ENCODE measurements around the gene RAD9A. TPM values are rescaled to one million over a fixed set of nuclear protein-coding genes. Genes with fewer than 3 reads are reported as not detected.
A peak's percentile ranks its signal among the peaks of the same experiment; 100 is the strongest.

RAD9A gene
- total and polyA plus RNA-seq, 4 donors, result 14.1 to 35.9 (median 21.2) TPM

DNA sequence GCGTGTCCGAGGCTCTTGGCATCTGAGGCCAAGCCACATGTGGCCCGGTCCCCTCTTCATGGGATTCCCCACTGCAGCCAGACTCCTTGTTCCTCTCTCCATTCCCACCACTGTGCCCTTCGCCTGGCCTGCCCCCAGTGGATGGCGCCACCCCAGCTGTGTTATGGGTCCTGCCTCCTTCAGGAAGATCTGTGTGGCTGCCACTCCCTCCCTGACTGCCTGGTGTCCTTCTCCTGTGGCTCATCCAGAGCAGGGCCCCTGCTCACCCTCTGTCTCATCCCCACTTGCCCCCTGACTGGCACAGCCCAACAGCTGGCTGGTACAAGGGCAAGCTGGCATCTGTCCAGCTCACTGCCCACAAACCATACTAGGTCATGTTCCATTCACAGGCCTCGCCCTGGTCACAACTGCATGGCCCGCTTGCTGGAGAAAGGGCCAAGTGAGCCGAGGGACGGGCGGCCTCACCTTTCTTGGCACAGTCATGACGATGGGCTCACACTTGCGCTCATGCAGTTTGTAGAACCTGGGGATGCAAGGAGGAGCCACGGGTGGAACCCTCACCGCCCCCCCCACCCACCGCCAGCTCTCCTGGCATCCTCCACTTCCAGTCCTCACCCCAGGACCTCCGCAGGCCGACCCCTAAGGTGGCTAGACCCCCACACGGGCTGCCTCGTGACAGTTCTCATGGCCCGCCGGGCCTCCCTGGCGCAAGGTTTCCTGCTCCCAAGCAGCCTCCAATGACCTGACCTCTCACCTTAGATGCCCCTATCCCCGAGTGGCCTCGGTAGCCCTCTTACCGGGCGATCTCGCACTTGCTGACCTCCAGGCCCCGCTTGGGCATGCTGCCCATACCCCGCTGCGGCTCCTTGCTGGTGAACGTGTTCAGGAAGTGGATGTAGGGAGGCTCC, 47.8 kb downstream of the RAD9A start:
- H3K4me1 ChIP-seq (ENCODE audit: control insufficient read depth in 5 of 5, insufficient read depth in 5 of 5, low read length in 5 of 5), result peaks cover 0 to 7% (median 3%) of the 10 kb centered on the region in 5 donors
- WGBS, 2 donors, result 61 to 66% methylated on average over 31 of the region's 31 CpGs
- peaks cover 0 to 57% (median 5%) of the 10 kb centered on the region in 4 donors for H3K36me3 ChIP-seq (ENCODE audit: control insufficient read depth in 4 of 4, insufficient read depth in 4 of 4, low read length in 4 of 4)
- TF ChIP-seq, protein P1, sequence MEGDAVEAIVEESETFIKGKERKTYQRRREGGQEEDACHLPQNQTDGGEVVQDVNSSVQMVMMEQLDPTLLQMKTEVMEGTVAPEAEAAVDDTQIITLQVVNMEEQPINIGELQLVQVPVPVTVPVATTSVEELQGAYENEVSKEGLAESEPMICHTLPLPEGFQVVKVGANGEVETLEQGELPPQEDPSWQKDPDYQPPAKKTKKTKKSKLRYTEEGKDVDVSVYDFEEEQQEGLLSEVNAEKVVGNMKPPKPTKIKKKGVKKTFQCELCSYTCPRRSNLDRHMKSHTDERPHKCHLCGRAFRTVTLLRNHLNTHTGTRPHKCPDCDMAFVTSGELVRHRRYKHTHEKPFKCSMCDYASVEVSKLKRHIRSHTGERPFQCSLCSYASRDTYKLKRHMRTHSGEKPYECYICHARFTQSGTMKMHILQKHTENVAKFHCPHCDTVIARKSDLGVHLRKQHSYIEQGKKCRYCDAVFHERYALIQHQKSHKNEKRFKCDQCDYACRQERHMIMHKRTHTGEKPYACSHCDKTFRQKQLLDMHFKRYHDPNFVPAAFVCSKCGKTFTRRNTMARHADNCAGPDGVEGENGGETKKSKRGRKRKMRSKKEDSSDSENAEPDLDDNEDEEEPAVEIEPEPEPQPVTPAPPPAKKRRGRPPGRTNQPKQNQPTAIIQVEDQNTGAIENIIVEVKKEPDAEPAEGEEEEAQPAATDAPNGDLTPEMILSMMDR (IDR thresholded peaks at IDR 0.05; ENCODE audit: control extremely low read depth, extremely low read depth), result no peak
- H3K9ac ChIP-seq (ENCODE audit: insufficient read depth in 1 of 2, low read length in 2 of 2), result no peak overlapping the region
- H3K27me3 ChIP-seq (ENCODE audit: control insufficient read depth in 3 of 3, insufficient read depth in 3 of 3, low read length in 2 of 3), result no peaks in the 10 kb centered on the region
- H3K27ac ChIP-seq (ENCODE audit: low read depth in 1 of 2, low read length in 1 of 2), result peak overlapping the region; percentile 15 to 17
- DNase-seq, result no peak
- H3K9me3 ChIP-seq (ENCODE audit: control insufficient read depth in 4 of 4, insufficient read depth in 3 of 4, low read length in 3 of 4), result no peaks in the 10 kb centered on the region
- ATAC-seq (ENCODE audit: insufficient read depth, low FRiP score), result no peak
- no peak overlapping the region for H3K4me3 ChIP-seq

DNA sequence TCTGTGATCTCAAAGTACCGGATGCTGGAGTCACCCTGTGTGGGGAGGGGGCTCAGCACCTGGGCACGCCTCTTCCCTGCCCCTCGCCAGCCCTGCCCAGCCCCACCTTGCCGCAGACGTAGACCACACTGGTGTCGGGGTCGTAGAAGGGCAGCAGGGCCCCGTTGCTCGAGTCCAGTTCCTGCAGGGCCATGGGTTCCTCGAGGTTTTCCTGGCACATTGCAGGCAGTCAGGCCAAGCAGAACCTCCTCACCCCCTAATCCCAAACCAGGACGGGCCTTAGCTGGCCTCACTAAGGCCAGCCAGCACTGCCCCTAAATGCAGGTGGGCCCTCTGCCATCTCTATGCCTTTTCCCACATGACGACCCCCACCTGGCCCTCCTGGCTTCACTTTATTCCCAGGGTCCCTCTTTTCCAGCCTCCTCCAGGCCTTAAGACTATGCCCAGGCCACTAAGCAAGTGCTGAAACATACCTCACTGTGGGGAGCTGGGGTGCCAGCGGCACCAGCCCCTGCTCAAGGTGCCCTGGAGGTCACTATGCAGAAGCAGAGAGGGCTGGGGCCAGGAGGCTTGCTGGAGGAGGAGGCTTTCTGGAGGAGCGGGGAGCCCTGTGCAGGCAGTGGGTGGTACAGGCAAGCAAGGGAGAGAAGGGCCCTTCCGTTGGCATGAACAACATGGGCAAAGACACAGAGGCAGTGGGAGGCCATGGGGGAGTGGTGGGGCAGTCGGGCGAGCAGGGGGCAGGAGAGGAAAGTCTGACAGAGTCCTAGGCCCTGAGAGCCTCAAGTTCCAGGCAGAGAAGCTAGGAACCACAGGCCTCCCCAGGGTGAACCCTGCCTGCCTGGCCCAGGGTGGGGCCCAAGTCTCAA, 48.7 kb downstream of the RAD9A start:
- ATAC-seq (ENCODE audit: insufficient read depth, low FRiP score), result no peak
- TF ChIP-seq, protein P1 (IDR thresholded peaks at IDR 0.05; ENCODE audit: control extremely low read depth, extremely low read depth), result no peak
- H3K9ac ChIP-seq (ENCODE audit: insufficient read depth in 1 of 2, low read length in 2 of 2), result no peak overlapping the region
- peak overlapping the region; percentile 17 to 27 for H3K27ac ChIP-seq (ENCODE audit: low read depth in 1 of 2, low read length in 1 of 2)
- WGBS, 2 donors, result 68 to 70% methylated on average over 15 to 17 of the region's 17 CpGs
- H3K9me3 ChIP-seq (ENCODE audit: control insufficient read depth in 4 of 4, insufficient read depth in 3 of 4, low read length in 3 of 4), result no peaks in the 10 kb centered on the region
- H3K27me3 ChIP-seq (ENCODE audit: control insufficient read depth in 3 of 3, insufficient read depth in 3 of 3, low read length in 2 of 3), result no peaks in the 10 kb centered on the region
- no peak for DNase-seq
- H3K36me3 ChIP-seq (ENCODE audit: control insufficient read depth in 4 of 4, insufficient read depth in 4 of 4, low read length in 4 of 4), result peaks cover 0 to 48% (median 3%) of the 10 kb centered on the region in 4 donors
- peaks cover 0 to 7% (median 3%) of the 10 kb centered on the region in 5 donors for H3K4me1 ChIP-seq (ENCODE audit: control insufficient read depth in 5 of 5, insufficient read depth in 5 of 5, low read length in 5 of 5)
- H3K4me3 ChIP-seq, result no peak overlapping the region

DNA sequence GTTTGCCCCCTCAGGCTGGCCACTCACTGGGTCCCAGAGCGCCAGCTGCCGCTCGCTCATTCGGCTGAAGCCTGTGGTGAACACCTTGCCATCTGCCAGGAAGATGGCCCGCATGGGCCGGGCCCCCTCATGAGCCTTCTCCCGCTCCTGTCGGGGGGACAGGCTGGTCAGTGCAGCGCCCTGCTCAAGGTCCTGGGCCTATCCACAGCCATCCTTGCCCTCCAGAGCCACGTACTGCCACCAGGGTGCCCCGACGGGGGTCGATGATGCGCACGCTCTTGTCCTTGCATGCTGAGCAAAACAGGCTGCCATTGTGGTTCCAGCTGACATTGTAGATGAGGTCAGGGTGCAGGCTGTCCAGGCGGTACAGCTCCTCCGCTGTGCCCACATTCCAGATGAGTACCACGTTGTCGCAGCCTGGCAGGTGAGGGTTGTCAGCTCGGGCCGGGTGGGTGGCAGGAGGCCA, 49.3 kb downstream of the RAD9A start:
- Histone ChIP-seq H3K4me1 (ENCODE audit: control insufficient read depth in 5 of 5, insufficient read depth in 5 of 5, low read length in 5 of 5) (peaks cover 0 to 7% (median 3%) of the 10 kb centered on the region in 5 donors), H3K4me3 (no peak overlapping the region), H3K9me3 (ENCODE audit: control insufficient read depth in 4 of 4, insufficient read depth in 3 of 4, low read length in 3 of 4) (no peaks in the 10 kb centered on the region), H3K9ac (ENCODE audit: insufficient read depth in 1 of 2, low read length in 2 of 2) (no peak overlapping the region), H3K36me3 (ENCODE audit: control insufficient read depth in 4 of 4, insufficient read depth in 4 of 4, low read length in 4 of 4) (peaks cover 0 to 42% (median 3%) of the 10 kb centered on the region in 4 donors), H3K27me3 (ENCODE audit: control insufficient read depth in 3 of 3, insufficient read depth in 3 of 3, low read length in 2 of 3) (no peaks in the 10 kb centered on the region), H3K27ac (ENCODE audit: low read depth in 1 of 2, low read length in 1 of 2) (no peak overlapping the region)
- 91 to 92% methylated on average over 21 of the region's 21 CpGs for WGBS, 2 donors
- ATAC-seq (ENCODE audit: insufficient read depth, low FRiP score) (no peak), DNase-seq (no peak)
- TF ChIP-seq, protein P1 (IDR thresholded peaks at IDR 0.05; ENCODE audit: control extremely low read depth, extremely low read depth), result no peak

All from lung (tissue), 12 donors.